ENCODE measurements around the gene SEC24A.
"Not testable (repeated sequence)": the region's sequence is repeated elsewhere in the genome, so short reads cannot be mapped to it uniquely, and the experiment has no call there.

Gene SEC24A

GRCh38 chr5:134649163-134649835 lies 714 bp downstream of the SEC24A start:
- DNase-seq (ENCODE audit: extremely low read depth in 1 of 2, low read depth in 1 of 2), result no peak

GRCh38 chr5:134650660-134651059 lies 2.1 kb downstream of the SEC24A start:
- DNase-seq (ENCODE audit: extremely low read depth in 1 of 2, low read depth in 1 of 2), result not testable (repeated sequence)

- DNase-seq (ENCODE audit: extremely low read depth in 1 of 2, low read depth in 1 of 2), result no peak
These were observed 2.9 kb downstream of the SEC24A start for GRCh38 chr5:134651531-134651930.

- no peak for DNase-seq (ENCODE audit: extremely low read depth in 1 of 2, low read depth in 1 of 2)
These were observed 8.1 kb downstream of the SEC24A start for GRCh38 chr5:134656690-134657089.

- no peak for DNase-seq (ENCODE audit: extremely low read depth in 1 of 2, low read depth in 1 of 2)
These were observed 10.9 kb downstream of the SEC24A start for GRCh38 chr5:134659456-134659855.

GRCh38 chr5:134659922-134660321 lies 11.3 kb downstream of the SEC24A start:
- no peak for DNase-seq (ENCODE audit: extremely low read depth in 1 of 2, low read depth in 1 of 2)

GRCh38 chr5:134662971-134663370 lies 14.4 kb downstream of the SEC24A start:
- DNase-seq (ENCODE audit: extremely low read depth in 1 of 2, low read depth in 1 of 2), result no peak

- DNase-seq (ENCODE audit: extremely low read depth in 1 of 2, low read depth in 1 of 2), result no peak
These were observed 15.9 kb downstream of the SEC24A start for GRCh38 chr5:134664448-134664847.

GRCh38 chr5:134673546-134673945 lies 25.0 kb downstream of the SEC24A start:
- not testable (repeated sequence) for DNase-seq (ENCODE audit: extremely low read depth in 1 of 2, low read depth in 1 of 2)

- not testable (repeated sequence) for DNase-seq (ENCODE audit: extremely low read depth in 1 of 2, low read depth in 1 of 2)
These were observed 28.8 kb downstream of the SEC24A start for GRCh38 chr5:134677357-134677756.

- DNase-seq (ENCODE audit: extremely low read depth in 1 of 2, low read depth in 1 of 2), result not testable (repeated sequence)
These were observed 41.6 kb downstream of the SEC24A start for GRCh38 chr5:134690144-134690543.

GRCh38 chr5:134692722-134693121 lies 44.1 kb downstream of the SEC24A start:
- no peak for DNase-seq (ENCODE audit: extremely low read depth in 1 of 2, low read depth in 1 of 2)

- no peak for DNase-seq (ENCODE audit: extremely low read depth in 1 of 2, low read depth in 1 of 2)
These were observed 59.7 kb downstream of the SEC24A start for GRCh38 chr5:134708301-134708700.

- no peak for DNase-seq (ENCODE audit: extremely low read depth in 1 of 2, low read depth in 1 of 2)
These were observed 65.5 kb downstream of the SEC24A start for GRCh38 chr5:134714120-134714519.

GRCh38 chr5:134714541-134714940 lies 66.0 kb downstream of the SEC24A start:
- DNase-seq (ENCODE audit: extremely low read depth in 1 of 2, low read depth in 1 of 2), result no peak

- DNase-seq (ENCODE audit: extremely low read depth in 1 of 2, low read depth in 1 of 2), result not testable (repeated sequence)
These were observed 66.9 kb downstream of the SEC24A start for GRCh38 chr5:134715466-134715865.

- no peak for DNase-seq (ENCODE audit: extremely low read depth in 1 of 2, low read depth in 1 of 2)
These were observed 76.3 kb downstream of the SEC24A start for GRCh38 chr5:134724872-134725271.

GRCh38 chr5:134732819-134733218 lies 84.2 kb downstream of the SEC24A start:
- no peak for DNase-seq (ENCODE audit: extremely low read depth in 1 of 2, low read depth in 1 of 2)

- DNase-seq (ENCODE audit: extremely low read depth in 1 of 2, low read depth in 1 of 2), result no peak
These were observed 86.7 kb downstream of the SEC24A start for GRCh38 chr5:134735243-134735642.

GRCh38 chr5:134736173-134736812 lies 87.7 kb downstream of the SEC24A start:
- DNase-seq (ENCODE audit: extremely low read depth in 1 of 2, low read depth in 1 of 2), result no peak

GRCh38 chr5:134738133-134738962 lies 89.8 kb downstream of the SEC24A start, which contains the start of gene CAMLG:
TSS of gene CAMLG (plus strand) at chr5:134738548. CDS start at chr5:134738621, 73 bp downstream.
- DNase-seq (ENCODE audit: extremely low read depth in 1 of 2, low read depth in 1 of 2), result peak; percentile 95 to 97

Measured in stimulated activated CD8-positive, alpha-beta memory T cell treated with anti-CD3 and anti-CD28 coated beads, Interleukin-7, amount 100 ng/mL, for 48 hours (primary cell).